H1 (cell line): Measurements from ENCODE around the gene KRTAP21-3. TPM values are rescaled to one million over a fixed set of nuclear protein-coding genes. Genes with fewer than 3 reads are reported as not detected.

ENCODE experiments used
- CHD2 ChIP-seq: IDR thresholded peaks from 2 replicates; pipeline ENCODE4 v1.6.1; 2012; ENCODE audit warnings: low read length, improper control_type of control experiment
- HDAC2 ChIP-seq, 2 experiments: fragments of 300-600 bp in 1 of 2; sonication (generic) in 1 of 2; IDR thresholded peaks; 2 replicates each; pipeline ENCODE4 v1.6.1; 2011 to 2012; ENCODE audit warnings: low read depth in 2 of 2, low read length in 2 of 2, mild to moderate bottlenecking in 2 of 2, moderate library complexity in 2 of 2, borderline replicate concordance in 1 of 2, inconsistent platforms in 1 of 2
- NRF1 ChIP-seq: IDR thresholded peaks from 2 replicates; pipeline ENCODE4 v1.6.1; 2011; ENCODE audit warnings: mild to moderate bottlenecking, low read depth, low read length, improper control_type of control experiment
- POU5F1 ChIP-seq: IDR thresholded peaks from 2 replicates; pipeline ENCODE4 v1.6.1; 2011; ENCODE audit warnings: low read depth, mild to moderate bottlenecking, low read length, moderate library complexity
- RXRA ChIP-seq: IDR thresholded peaks from 2 replicates; pipeline ENCODE4 v1.6.1; 2011; ENCODE audit warnings: low read depth, mild to moderate bottlenecking, low read length, moderate library complexity; ENCODE audit not compliant: insufficient read depth
- polyA plus RNA-seq, 7 experiments: library from polyadenylated mRNA; depleted of rRNA in 3 of 7; stranded (reverse) in 5 of 7; unstranded in 2 of 7; fragments of >200 nt in 5 of 7; fragments of 200-250 nt in 2 of 7; gene quantifications; 1 replicate in 5 of 7; 2 replicates in 1 of 7; 4 replicates in 1 of 7; pipeline versions ENCODE4 v1.2.1 to v1.2.3, GENCODE V29; 2011 to 2013; ENCODE audit warnings: missing spikeins in 2 of 7, mixed read lengths in 2 of 7
- total RNA-seq: library from RNA; stranded (reverse); fragmentation: NEBNext Ultra II Directional; extraction: Animal tissue kit (Norgen Biotek cat#: 25700); gene quantifications from 2 replicates; pipeline ENCODE4 v1.2.1, GENCODE V29; 2021

KRTAP21-3 gene
- total and polyA plus RNA-seq, 2 of the 8 experiments (the other 6 are each of a cell fraction or from before 2014, with no cell fraction given), result not detected

DNA sequence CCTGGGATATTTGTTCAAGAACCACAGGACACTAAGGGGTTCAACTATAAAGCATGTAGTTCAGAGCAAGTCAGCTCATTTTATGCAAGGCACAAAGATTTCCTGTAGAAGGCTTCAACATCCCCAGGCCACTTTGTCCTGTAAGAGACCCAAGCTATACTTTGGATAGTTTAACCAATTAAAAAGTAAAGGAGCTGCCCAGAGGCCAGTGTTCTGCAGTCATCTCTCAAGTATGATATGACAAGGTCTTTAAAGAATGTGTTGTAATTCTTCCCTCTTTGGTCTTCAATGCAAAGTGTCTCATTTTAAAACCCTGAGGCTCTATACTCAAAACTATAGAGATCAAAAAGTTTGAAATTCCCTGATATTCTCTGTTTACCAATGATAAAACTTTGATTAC is 41.8 kb downstream of the KRTAP21-3 start (continued):
- TF ChIP-seq RXRA (no peak), CHD2 (no peak), POU5F1 (no peak), HDAC2 (IDR thresholded peaks at IDR 0.05; ENCODE audit: borderline replicate concordance in 1 of 2, low read depth in 2 of 2, low read length in 2 of 2) (no peak), NRF1 (no peak)
